Superior temporal gyrus (tissue), 1 donor: ENCODE measurements around the gene CERS6.
"Not testable (repeated sequence)": the region's sequence is repeated elsewhere in the genome, so short reads cannot be mapped to it uniquely, and the experiment has no call there.

Experiments
- DNase-seq: peaks from one replicate; pipeline ENCODE4 v3.0.0-alpha.2; 2016; ENCODE audit errors: extremely low spot score

The CERS6 gene

DNA sequence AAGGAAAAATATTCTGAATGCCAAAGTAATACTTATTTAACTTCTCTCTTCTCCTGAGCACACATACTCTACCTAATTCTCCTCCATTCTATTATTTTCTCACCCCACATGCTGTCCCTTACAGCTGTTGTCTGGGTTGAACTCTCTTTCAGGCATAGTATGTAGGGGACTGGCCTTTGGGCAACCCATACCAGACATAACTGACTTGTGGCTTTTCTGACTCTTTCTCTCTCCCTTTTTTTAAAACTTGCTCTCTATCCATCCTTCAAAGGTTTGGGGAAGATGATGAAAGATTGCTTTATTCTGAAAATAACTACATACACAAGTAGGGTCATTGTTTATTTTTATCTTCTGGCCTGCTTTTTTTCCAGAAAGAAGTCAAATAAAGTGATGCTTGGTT lies 276.4 kb downstream of the CERS6 start:
- DNase-seq, result no peak

DNA sequence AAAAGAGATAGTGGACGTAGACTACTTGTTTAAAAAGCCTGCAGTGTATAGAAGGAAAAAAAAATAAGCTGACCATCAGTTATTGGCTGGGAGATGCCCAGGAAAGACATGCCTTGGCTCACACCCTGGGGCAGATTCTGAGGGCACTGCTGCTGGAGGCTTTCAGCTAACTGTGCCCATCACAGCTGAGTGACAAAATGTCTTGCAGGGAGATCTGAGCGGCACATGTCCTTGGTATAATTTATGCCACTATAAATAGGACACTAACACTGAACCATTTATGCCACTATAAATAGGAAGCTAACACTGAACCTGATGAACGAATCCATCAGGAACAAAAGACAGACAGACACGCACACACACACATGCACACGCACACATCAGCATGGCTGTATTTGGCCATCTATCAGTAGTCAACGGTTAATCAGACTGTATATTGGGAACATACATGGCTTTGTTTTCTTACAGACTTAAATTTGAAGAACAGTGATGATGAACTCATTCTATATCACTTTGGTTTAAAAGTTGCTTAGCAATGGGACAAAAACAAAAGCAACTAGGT lies 278.2 kb downstream of the CERS6 start:
- DNase-seq, result no peak

DNA sequence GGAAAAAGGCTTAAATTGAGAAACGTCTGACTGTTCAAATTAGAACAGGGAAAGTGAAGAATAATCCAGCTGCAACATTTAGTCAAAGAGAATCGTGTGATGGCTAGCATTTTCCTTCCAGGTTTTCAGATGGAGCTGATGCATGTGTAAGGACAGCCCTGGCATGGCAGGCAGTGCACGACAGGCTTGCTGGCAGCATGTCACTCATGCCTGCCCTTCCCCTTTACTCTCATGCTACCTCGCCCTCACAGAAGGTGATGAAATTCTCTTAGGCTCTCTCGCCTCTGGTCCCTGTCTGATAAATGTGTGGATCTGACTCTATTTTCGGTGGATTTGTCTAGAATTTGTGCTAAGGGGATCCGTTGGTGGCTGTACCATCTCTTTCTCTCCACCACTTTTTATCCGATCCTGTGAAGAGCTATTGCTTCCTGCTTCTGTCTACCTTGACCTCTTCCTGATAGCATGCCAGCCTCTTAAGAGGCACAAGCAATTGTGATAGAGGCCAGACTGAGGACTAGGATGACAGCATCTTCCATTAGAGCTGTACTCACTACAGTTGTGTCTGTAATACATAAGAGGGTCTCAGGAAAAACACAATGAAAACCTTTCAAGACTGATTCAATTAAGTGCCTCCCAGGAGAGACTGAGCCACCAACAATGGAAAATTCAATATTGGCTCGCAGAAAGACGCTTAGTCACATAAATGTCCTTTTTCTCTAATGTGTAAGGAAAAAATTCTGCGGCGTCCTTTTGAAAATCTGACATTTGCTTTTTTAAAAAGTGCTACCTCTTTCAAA lies 280.8 kb downstream of the CERS6 start:
- DNase-seq, result no peak

DNA sequence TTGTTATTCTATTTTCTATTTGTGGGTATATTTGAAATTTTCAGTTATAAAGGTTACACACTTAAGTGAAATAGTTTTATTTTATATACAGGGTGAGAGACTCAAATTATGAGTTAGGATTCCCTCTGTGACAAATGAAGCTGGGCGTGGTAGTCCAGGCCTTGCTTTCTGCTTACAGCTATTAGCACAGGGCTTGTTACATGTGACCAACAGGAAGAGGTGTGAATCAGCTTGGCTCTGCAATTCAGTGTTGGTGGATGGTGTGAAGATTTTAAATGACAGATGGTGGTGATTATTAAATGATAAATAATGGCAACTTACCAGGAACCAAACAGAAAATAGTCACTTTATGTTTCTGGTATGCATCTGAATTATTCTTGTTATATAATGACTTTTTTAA lies 282.0 kb downstream of the CERS6 start:
- no peak for DNase-seq

DNA sequence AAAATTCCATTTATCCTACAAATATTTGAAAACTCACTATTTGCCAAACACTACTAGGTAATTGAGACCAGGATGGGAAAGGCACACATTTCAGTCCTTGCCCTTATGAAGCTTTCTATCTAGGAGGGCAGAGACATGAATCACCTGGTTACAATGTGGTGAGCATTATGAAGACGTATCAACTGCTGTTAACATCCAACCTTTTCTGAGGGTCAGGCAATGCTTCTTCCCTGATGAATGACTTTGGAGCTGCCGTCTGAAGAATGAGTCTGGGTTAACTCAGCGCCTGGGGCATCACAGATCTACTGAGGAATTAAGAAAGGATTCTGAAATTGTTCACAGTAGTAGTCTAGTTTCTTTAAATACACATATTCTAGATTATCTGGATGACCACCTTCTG lies 284.3 kb downstream of the CERS6 start:
- no peak for DNase-seq

DNA sequence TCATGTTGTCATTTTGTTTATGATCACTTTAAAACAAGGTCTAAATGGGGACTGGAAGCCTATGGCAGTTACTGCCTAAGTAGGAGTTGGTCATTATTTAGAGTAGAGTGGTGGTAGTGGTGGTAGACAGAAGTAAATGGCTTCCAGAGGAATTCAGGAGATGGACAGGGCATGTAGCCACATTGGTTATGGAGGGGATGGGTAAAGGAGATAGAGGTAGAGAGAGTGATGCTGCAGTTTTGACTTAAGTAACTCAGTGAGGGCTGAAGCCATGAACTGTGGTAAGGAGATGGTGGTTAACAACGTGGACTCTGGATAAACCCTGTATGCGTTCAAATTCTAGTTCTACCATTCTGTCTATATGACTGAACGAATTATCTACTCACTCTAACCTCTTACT lies 284.7 kb downstream of the CERS6 start:
- no peak for DNase-seq

DNA sequence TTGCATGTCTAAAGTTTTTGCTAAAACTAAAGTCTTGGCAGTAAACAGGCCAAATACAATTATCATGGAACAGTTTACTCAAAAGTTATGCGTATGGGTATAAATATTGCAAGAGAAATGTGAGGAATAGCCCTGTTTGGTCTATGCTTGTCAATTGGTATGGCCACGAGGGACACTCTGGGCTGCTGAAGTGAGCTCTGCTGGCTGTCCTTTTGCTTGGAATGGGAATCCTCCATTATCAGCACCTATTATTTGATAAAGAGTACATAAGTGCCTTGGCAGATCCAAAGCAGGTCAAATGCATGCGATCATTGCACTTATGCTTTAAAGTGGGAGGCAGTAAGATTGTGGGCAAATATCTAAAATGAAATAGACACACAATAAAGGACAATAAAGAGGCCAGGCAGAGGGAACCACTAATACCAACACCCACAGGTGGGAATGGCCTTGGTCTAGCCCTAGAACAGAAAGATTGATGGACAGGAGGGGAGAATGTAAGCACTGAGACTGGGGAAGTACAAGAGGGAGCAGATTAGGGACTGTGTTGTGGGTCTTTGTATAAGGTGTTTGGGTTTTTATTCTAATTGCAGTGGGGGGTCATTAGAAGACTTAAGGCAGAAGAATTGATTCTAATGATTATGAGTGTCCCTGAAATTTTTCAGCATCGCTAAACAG lies 286.3 kb downstream of the CERS6 start:
- no peak for DNase-seq

DNA sequence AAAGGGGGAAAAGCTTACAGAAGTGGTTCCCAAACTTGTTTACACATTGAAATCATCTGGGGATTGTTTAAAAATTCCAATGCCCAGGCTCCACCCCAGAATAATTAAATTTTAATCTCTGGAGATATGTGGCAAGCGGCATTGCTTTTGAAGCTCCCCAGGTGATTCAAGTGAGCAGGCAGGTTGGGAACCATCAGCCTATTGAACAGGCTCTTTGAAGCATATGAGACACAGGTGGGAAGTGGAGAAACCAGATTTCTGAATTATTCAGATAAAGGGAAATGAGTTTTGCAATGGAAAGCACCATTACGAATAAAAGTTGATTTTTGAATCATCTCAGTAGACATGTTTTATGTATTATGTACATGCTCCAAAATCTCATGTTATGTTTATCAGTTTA lies 288.8 kb downstream of the CERS6 start:
- no peak for DNase-seq

DNA sequence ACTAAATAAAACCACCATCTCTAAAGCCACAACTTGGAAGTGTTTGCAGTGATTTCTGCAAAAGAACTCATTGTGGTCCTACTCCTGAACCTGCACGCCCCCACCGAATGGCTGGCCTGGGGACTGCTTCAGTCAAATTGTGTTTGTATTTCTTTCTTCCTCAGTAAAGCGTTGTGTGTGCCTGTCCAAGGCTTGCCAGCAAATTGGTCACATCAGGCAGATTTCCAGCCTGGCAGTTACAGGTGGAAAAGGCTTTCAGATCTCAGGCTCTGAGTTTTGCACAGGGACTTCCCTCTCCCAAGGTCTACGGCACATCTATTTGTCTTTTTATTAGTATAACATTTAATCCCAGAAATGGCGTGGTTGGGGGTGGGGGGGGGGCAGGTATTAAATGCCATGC lies 292.4 kb downstream of the CERS6 start:
- no peak for DNase-seq

DNA sequence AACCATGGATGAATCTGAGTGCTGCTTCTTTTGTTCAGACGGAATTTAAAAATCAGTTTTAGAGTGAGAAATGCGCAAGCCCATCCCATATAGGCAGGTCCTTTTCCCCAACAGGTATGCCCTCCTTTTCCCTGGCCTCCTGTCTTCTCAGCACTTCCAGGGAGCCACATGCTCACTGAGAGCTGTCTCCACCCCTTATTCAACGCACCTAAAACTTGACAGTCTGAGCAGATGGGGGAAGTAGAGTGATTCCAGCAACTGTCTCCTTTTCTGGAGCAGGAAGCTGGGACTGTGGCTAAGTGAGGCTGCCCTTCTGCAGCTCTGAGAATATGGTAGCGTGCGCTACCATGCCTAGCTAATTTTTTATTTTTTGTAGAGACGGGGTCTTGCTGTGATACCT lies 293.2 kb downstream of the CERS6 start:
- DNase-seq, result no peak

DNA sequence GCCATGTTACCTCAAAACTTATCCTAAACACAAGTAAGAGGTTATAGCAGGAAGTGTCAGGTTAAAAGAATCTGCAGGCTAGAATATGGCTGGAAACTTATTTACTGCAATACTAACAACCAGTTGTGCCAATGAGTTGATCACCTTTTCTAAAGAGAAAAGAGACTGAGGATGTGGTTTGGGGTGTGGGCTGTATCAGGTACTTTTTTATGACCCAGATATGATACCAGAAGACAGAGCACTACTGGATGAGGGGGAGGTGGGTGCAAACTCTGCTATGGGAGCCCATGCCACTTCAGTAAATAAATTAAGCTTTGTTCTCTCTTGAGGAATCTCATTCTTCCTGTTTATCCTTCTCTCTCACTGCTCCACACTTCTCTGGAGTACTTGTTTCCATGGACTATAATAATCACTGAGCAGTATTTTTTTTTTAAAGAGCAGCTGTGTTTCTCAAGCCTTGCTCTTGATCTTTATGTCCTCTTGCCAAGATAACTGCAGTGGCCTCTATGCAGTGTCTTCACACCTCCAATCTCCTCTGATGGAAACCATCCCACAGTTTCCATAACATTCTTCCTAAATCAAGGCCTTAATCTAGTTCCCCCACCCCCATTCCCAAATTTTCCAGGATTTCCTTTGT lies 295.1 kb downstream of the CERS6 start:
- no peak for DNase-seq

DNA sequence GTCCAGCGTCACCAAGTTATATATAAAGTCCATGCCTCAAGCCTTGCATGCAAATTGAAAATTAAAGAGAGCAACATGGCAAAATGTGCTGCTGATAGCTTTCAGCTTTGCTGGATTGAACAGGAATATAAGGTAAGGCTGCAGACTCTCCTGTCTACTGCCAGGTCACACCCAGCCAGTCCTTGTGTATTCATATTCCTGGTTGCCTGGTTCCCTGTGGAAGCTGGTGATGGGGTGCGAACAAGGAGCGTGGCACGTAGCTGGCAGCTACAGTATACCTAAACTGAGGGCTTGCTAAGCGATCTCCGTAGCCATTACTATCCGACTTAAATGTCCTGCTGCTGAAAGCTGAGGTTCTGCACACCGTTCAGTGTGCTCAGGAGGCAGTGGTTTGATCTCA lies 296.3 kb downstream of the CERS6 start:
- DNase-seq, result no peak

DNA sequence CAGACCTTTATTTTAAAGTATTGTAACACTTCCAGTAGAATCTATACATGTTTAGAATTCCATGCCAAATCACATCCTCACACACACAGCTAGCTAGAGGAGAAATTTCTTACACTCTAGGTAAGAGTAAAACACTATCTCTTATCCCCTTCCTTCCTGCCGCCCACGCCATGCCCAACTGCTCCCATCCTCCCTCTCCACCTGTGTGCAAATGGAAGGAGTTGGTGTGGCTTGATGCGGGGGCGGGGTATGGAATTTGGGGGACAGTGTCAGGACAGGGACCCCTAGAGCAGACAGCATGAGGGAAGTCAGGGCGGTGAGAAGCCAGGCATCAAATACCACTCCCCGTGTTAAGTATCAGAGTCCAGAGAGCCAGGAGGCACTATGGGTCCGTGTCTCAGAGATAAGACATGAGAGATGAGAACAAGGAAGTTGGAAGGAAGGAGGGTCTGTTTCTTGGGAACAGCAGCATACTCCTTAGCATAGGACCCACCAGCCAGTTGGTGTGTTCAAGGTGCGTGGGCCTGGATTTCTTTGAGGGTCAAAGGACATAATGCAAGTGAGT lies 297.8 kb downstream of the CERS6 start:
- DNase-seq, result no peak

DNA sequence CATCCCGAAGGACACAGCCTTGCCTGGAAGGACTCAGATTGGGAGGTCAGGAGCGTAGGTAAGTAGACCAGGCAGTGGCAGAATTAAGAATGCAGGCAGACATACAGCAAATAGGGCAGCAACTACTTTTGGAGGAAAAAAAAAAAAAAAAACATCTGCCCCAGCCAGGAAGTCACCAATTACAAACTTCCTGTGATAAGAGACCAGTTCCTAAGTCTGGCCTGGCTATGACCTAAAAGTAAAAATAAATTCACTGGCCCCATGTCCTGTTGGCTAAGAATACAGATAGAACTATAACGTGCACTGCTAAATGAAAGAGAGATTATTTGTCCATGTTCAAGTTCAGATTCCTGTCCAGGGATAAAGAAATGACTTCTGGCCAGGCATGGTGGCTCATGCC lies 301.2 kb downstream of the CERS6 start:
- no peak for DNase-seq

DNA sequence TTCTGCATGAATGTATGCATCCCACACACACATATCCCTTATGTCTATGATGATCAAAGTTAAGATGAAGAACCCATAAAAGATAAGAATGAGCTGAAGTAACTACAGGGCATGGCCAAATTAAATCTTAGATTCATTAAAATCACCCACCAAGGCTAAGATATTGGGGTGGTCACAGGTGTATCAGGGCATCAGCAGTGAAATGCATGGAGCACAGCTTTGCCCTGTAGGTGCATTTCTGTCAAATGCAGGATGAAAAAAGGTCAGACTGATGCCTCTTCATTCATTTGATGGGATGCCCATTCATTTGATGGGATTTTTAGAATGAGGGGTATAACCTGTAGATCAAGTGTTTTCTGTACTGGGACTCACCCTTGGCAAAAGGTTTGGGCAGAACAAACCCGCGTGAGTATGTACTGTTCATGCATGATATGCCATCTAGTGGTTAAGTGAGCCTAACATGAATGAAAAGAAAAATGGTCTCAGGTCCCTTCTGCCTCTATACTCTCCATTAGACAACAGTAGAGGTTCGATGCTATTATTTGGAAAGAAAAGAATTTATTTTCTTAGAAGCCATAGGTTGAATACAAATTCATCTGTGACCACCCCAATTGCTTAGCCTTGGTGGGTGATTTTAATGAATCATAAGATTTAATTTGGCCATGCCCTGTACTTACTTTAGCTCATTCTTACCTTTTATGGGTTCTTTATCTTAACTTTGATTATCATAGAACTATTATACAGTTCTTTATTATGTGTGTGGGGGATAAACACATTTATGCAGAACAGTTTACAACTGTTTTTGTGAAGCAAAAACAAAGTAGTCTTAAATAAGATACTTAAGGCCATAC lies 303.1 kb downstream of the CERS6 start:
- DNase-seq, result peak; percentile 72

DNA sequence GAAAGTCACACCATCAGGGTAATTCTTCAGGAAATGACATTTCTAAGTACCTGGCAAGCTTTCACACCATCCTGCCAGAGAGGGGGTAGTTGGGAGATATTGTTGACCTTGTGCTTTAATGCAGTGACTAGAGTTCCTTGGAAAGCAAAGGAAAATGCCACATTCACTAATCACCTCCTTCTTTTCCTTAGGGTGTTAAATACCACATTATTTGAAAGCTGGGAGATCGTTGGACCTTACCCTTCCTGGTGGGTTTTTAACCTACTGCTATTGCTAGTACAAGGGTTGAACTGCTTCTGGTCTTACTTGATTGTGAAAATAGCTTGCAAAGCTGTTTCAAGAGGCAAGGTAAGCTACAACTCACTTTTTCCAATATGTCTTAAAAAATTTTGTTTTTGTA lies 309.3 kb downstream of the CERS6 start:
- DNase-seq, result no peak

DNA sequence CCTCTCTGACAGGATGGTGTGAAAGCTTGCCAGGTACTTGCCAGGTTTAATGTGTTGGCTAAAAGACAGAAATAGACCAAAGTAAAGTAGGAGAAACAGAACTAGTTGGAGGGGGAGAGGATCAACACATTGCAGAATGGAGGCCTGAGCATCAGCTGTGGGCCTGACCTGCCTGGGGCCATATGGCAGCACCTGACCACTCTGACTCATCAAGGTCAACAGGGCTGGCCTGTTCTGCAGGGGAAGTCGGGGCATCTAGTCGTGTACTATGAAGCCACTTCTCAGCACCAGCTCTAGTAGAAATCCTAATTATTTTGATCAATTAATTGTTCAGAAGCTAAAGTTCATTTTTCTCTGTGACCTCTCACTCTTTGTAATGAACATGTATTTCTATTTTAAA lies 310.5 kb downstream of the CERS6 start:
- no peak for DNase-seq

DNA sequence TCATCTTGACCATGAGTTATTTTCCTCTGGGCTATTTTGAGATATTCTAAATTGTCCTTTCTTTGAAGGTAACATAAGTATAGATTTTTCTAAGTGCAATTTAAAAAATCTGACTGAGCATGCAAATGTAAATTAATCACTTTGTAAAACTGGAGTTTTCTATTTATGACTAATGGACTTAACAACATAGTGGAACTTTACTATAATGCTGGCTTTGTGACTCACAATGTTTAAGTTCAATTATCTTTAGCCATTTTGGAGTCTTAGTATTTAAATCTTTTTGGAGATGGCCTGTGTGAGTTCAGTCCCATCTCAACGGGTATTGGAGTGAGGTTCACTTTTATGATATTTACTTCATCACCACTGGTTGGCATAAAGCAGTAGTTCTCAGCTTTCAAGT lies 311.2 kb downstream of the CERS6 start:
- DNase-seq, result no peak

DNA sequence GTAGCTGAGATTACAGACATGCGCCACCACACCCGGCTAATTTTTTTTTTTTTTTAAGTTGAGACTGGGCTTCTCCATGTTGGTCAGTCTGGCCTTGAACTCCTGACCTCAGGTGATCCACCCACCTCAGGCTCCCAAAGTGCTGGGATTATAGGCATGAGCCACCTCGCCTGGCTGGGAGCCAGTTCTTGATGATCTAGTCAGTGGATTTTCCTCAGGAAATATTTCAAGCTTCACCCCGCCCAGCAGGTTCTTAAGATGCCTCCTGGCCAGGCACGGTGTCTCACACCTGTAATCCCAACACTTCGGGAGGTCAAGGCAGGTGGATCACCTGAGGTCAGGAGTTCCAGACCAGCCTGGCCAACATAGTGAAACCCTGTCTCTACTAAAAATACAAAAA lies 312.3 kb downstream of the CERS6 start:
- not testable (repeated sequence) for DNase-seq

DNA sequence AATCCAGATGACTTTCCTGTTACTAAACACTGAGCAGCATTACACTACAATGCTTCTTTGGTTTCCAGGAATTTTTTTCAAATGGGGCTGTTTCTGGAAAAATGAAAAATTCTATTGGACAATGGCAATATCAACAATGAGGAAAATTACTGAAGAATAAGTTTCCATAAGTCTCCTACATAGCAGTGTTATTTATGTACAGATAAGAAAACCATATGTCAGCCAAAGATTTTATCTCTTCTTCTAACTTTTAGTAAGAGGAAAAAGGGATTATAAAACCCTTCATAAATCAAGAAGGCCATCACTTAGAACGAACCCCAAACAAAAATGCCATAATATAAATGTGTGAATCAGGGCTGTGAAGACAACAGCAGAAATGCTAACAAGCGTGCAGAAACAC lies 314.7 kb downstream of the CERS6 start:
- no peak for DNase-seq

DNA sequence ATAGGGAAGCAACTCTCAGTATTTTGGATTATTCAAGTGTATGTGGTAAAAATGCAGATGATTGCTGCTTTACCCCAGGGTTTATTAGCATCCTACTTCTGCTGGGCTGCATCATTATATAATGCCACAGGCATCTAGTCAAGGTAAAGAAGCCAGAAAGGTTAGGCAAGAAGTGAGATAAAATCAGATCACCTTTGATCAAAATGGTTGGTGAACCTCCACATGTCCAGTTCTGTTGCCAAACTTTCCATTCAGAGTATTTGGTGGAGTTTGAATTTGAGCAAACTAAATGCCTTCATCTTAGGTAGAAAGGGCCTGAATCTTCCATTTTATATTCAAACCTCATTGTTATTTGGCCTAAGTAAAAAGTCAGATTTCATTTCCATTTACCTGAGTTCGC lies 316.6 kb downstream of the CERS6 start:
- no peak for DNase-seq

DNA sequence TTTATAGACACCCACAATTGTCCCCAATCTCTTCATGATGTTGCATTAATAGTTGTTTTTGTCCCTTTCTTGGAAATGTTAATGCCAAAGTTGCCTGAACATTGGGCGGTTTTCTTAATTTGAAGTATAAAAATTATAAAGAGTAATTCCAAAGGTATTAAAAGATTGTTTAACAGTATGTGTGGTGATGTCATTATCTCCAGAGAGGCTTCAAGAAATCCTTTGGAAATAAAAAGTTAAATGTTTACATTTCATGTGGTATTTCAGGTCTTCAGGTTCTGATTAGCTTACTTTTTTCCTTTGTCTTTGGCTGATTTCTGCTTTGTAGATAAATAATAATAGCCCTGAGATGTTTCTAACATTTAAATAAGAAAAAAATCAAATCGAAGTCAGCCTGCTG lies 317.1 kb downstream of the CERS6 start:
- no peak for DNase-seq
